ENCODE data around the gene USH1C. TPM values are rescaled to one million over a fixed set of nuclear protein-coding genes. Genes with fewer than 3 reads are reported as not detected.

USH1C gene
- total RNA-seq, 1 donor from 2014 or later = not detected

- H3K4me3 ChIP-seq = no peak overlapping the region
- no peaks in the 10 kb centered on the region for H3K4me1 ChIP-seq
- ATAC-seq (no peak), DNase-seq (no peak)
- H3K27ac ChIP-seq = no peak overlapping the region
- TF ChIP-seq CTCF (IDR thresholded peaks at IDR 0.05) = no peak
- H3K36me3 ChIP-seq = no peaks in the 10 kb centered on the region
- H3K27me3 ChIP-seq = peaks cover 19% of the 10 kb centered on the region
- intact Hi-C loops (cut with DNase I) = no loop called here
- no peaks in the 10 kb centered on the region for H3K9me3 ChIP-seq
Observed at GRCh38 chr11:17551347-17552040, 7.3 kb upstream of the USH1C start.

GRCh38 chr11:17550450-17551346, 6.5 kb upstream of the USH1C start:
- ATAC-seq = no peak
- Histone ChIP-seq H3K36me3 (no peaks in the 10 kb centered on the region), H3K4me3 (no peak overlapping the region), H3K27me3 (peaks cover 25% of the 10 kb centered on the region), H3K4me1 (no peaks in the 10 kb centered on the region), H3K9me3 (no peaks in the 10 kb centered on the region), H3K27ac (no peak overlapping the region)
- DNase-seq = no peak
- intact Hi-C loops (cut with DNase I) = no loop called here
- no peak for TF ChIP-seq CTCF (IDR thresholded peaks at IDR 0.05)

GRCh38 chr11:17548444-17548843, 4.2 kb upstream of the USH1C start:
- Histone ChIP-seq H3K27ac (no peak overlapping the region), H3K36me3 (no peaks in the 10 kb centered on the region), H3K27me3 (peaks cover 40% of the 10 kb centered on the region), H3K9me3 (no peaks in the 10 kb centered on the region), H3K4me3 (no peak overlapping the region), H3K4me1 (no peaks in the 10 kb centered on the region)
- DNase-seq (no peak), ATAC-seq (no peak)
- TF ChIP-seq CTCF (IDR thresholded peaks at IDR 0.05) = no peak
- intact Hi-C loops (cut with DNase I) = no loop called here

- H3K4me3 ChIP-seq = no peak overlapping the region
- no peaks in the 10 kb centered on the region for H3K9me3 ChIP-seq
- DNase-seq (no peak), ATAC-seq (no peak)
- intact Hi-C loops (cut with DNase I) = no loop called here
- H3K27me3 ChIP-seq = peaks cover 40% of the 10 kb centered on the region
- H3K36me3 ChIP-seq = no peaks in the 10 kb centered on the region
- H3K27ac ChIP-seq = no peak overlapping the region
- no peak for TF ChIP-seq CTCF (IDR thresholded peaks at IDR 0.05)
- H3K4me1 ChIP-seq = no peaks in the 10 kb centered on the region
Observed at GRCh38 chr11:17547932-17548331, 3.7 kb upstream of the USH1C start.

GRCh38 chr11:17547051-17547577, 2.9 kb upstream of the USH1C start, which contains the start of gene OTOG:
Gene OTOG, plus strand, starts transcription at chr11:17547259. Its CDS starts 114 bp downstream, at chr11:17547373.
- no peak within 1 kb of the TSS for H3K27ac ChIP-seq
- TF ChIP-seq CTCF (IDR thresholded peaks at IDR 0.05) = no peak
- H3K9me3 ChIP-seq = no peaks in the 10 kb centered on the region
- ATAC-seq (no peak), DNase-seq (no peak)
- H3K27me3 ChIP-seq = peaks cover 40% of the 10 kb centered on the region
- no peaks in the 10 kb centered on the region for H3K36me3 ChIP-seq
- no peaks in the 10 kb centered on the region for H3K4me1 ChIP-seq
- H3K4me3 ChIP-seq = no peak within 1 kb of the TSS
- intact Hi-C loops (cut with DNase I) = no loop called here
